ENCODE data around the gene MYBBP1A.

Gene MYBBP1A

GRCh38 chr17:4548721-4549531 lies 6.3 kb downstream of the MYBBP1A start:
- DNase-seq: no peak

- DNase-seq: no peak
Measured at GRCh38 chr17:4548061-4548461, 7.1 kb downstream of the MYBBP1A start.

- no peak for DNase-seq
Measured at GRCh38 chr17:4547118-4547906, 7.9 kb downstream of the MYBBP1A start.

- DNase-seq: no peak
Measured at GRCh38 chr17:4545217-4545951, 9.8 kb downstream of the MYBBP1A start.

- DNase-seq: no peak
Measured at GRCh38 chr17:4544951-4545216, 10.3 kb downstream of the MYBBP1A start.

- DNase-seq: no peak
Measured at GRCh38 chr17:4544135-4544950, 10.8 kb downstream of the MYBBP1A start.

- no peak for DNase-seq
Measured at GRCh38 chr17:4543557-4544026, 11.6 kb downstream of the MYBBP1A start.

- no peak for DNase-seq
Measured at GRCh38 chr17:4542726-4543191, 12.4 kb downstream of the MYBBP1A start.

GRCh38 chr17:4542003-4542725 lies 13.0 kb downstream of the MYBBP1A start:
- DNase-seq: no peak

GRCh38 chr17:4541328-4542002 lies 13.7 kb downstream of the MYBBP1A start:
- DNase-seq: no peak

- no peak for DNase-seq
Measured at GRCh38 chr17:4540687-4541327, 14.4 kb downstream of the MYBBP1A start.

- DNase-seq: no peak
Measured at GRCh38 chr17:4540224-4540651, 14.9 kb downstream of the MYBBP1A start.

- DNase-seq: no peak
Measured at GRCh38 chr17:4539576-4540223, 15.5 kb downstream of the MYBBP1A start.

- no peak for DNase-seq
Measured at GRCh38 chr17:4539025-4539424, 16.2 kb downstream of the MYBBP1A start.

GRCh38 chr17:4538236-4539002 lies 16.8 kb downstream of the MYBBP1A start:
- DNase-seq: no peak

GRCh38 chr17:4537451-4538235 lies 17.5 kb downstream of the MYBBP1A start:
- no peak for DNase-seq

GRCh38 chr17:4536742-4537411 lies 18.3 kb downstream of the MYBBP1A start:
- no peak for DNase-seq

- no peak for DNase-seq
Measured at GRCh38 chr17:4536259-4536741, 18.9 kb downstream of the MYBBP1A start.

Measured in CD4-positive, alpha-beta T cell treated with Interleukin-17A for 1 hour (primary cell).